Parathyroid adenoma (tissue), 2 donors: ENCODE data around the gene FBLN7.

Experiments used
- H2AFZ ChIP-seq: fragments of 300-600 bp; sonication (generic); one replicate; pipeline ENCODE4 v1.7.0; 2017; ENCODE audit warnings: antibody characterized with exemption, mild to moderate bottlenecking
- H3K27ac ChIP-seq: fragments of 300-600 bp; sonication (generic); one replicate; pipeline ENCODE4 v1.7.0; 2017
- H3K27me3 ChIP-seq: fragments of 300-600 bp; sonication (generic); one replicate; pipeline ENCODE4 v1.7.0; 2017; ENCODE audit warnings: low read length; ENCODE audit not compliant: control insufficient read depth, insufficient read depth
- H3K36me3 ChIP-seq: fragments of 300-600 bp; sonication (generic); one replicate; pipeline ENCODE4 v1.7.0; 2017; ENCODE audit warnings: low read length; ENCODE audit not compliant: control insufficient read depth, insufficient read depth
- H3K4me1 ChIP-seq: fragments of 300-600 bp; sonication (generic); one replicate; pipeline ENCODE4 v1.7.0; 2017; ENCODE audit warnings: control low read depth
- H3K4me2 ChIP-seq: fragments of 300-600 bp; sonication (generic); one replicate; pipeline ENCODE4 v1.7.0; 2017; ENCODE audit warnings: low read length
- H3K4me3 ChIP-seq: fragments of 300-600 bp; sonication (generic); one replicate; pipeline ENCODE4 v1.7.0; 2017; ENCODE audit warnings: low read depth, low read length
- H3K79me2 ChIP-seq: fragments of 300-600 bp; sonication (generic); one replicate; pipeline ENCODE4 v1.7.0; 2017; ENCODE audit warnings: control low read depth
- H3K9ac ChIP-seq: fragments of 300-600 bp; sonication (generic); one replicate; pipeline ENCODE4 v1.7.0; 2017; ENCODE audit warnings: mild to moderate bottlenecking
- H3K9me3 ChIP-seq: fragments of 300-600 bp; sonication (generic); one replicate; pipeline ENCODE4 v1.7.0; 2017; ENCODE audit warnings: low read length; ENCODE audit not compliant: control insufficient read depth
- TF ChIP-seq, protein P1 (sequence below): fragments of 300-600 bp; sonication (generic); IDR thresholded peaks from one replicate; pipeline ENCODE4 v1.7.0; 2017; ENCODE audit warnings: antibody characterized with exemption, mild to moderate bottlenecking
- donor health status: primary hyperparathyroidism.

FBLN7 gene

DNA sequence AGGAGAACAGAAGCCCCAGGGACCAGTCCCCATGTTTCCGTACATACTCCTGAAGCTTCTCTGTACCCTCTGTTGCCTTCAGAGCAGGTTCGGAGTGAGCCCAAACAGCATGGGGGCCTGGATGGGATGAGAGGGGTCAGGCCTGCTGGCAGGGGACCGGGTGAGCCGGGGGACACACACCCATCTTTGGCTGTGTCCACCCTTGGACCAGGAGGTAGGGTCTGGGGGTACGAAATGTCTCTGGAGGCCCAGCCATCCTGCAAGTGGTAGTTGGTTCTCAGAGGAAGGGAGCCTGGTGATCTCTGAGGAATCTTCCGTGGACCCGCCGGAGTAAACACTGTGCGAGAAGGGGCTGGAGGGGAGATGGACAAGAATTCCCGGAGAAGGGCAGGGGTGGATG is 15.3 kb downstream of the FBLN7 start:
- no peak overlapping the region for H2AFZ ChIP-seq
- H3K27ac ChIP-seq = no peak overlapping the region
- no peak overlapping the region for H3K4me3 ChIP-seq
- H3K36me3 ChIP-seq = no peaks in the 10 kb centered on the region
- no peak overlapping the region for H3K4me2 ChIP-seq
- TF ChIP-seq, protein P1, sequence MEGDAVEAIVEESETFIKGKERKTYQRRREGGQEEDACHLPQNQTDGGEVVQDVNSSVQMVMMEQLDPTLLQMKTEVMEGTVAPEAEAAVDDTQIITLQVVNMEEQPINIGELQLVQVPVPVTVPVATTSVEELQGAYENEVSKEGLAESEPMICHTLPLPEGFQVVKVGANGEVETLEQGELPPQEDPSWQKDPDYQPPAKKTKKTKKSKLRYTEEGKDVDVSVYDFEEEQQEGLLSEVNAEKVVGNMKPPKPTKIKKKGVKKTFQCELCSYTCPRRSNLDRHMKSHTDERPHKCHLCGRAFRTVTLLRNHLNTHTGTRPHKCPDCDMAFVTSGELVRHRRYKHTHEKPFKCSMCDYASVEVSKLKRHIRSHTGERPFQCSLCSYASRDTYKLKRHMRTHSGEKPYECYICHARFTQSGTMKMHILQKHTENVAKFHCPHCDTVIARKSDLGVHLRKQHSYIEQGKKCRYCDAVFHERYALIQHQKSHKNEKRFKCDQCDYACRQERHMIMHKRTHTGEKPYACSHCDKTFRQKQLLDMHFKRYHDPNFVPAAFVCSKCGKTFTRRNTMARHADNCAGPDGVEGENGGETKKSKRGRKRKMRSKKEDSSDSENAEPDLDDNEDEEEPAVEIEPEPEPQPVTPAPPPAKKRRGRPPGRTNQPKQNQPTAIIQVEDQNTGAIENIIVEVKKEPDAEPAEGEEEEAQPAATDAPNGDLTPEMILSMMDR = no peak
- no peaks in the 10 kb centered on the region for H3K4me1 ChIP-seq
- no peaks in the 10 kb centered on the region for H3K9me3 ChIP-seq
- H3K9ac ChIP-seq = no peak overlapping the region
- no peaks in the 10 kb centered on the region for H3K79me2 ChIP-seq
- no peaks in the 10 kb centered on the region for H3K27me3 ChIP-seq

DNA sequence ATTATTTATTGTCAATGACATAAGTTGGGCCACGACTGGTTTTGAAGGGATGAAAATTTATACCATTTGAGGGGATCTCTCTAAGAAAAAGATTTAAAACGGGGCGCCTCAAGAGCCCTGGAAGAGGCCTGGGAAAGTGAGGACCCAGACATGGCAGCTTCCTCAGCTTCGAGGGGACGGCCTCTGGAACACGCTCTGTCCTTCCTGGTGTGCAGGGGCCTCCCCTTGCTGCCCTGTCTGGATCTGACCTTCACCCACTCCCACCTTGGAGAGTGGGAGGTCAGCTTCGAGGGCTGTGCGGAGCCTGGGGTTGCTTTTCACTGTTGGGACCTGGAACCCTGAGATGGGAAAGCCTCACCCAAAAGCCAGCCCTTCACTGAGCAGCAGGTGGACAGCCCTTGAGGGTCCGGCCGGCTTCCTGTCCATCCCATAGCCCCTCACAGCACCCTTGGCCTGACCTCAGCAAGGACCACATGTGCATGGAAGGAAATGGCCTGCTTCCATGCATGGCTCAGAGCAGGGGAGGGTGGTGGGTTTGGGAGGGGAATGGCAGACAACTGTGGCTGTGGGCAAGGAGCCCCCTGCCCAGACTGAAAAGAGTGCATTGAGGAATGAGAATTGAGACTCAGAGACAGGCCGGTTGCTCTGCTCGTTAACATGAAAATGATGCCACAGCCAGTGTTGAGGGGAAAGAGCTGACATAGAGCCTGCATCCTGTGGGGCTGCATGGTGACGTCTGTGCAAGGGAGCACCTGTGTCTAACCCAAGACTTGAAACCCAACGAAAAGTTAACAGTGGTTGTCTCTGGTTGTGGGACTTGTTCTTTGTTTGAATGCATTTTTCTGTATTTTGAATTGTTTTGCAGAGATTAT is 16.3 kb downstream of the FBLN7 start:
- H3K4me3 ChIP-seq = no peak overlapping the region
- H2AFZ ChIP-seq = no peak overlapping the region
- H3K4me1 ChIP-seq = no peaks in the 10 kb centered on the region
- H3K9me3 ChIP-seq = no peaks in the 10 kb centered on the region
- no peaks in the 10 kb centered on the region for H3K36me3 ChIP-seq
- H3K27ac ChIP-seq = no peak overlapping the region
- H3K79me2 ChIP-seq = no peaks in the 10 kb centered on the region
- no peaks in the 10 kb centered on the region for H3K27me3 ChIP-seq
- H3K9ac ChIP-seq = no peak overlapping the region
- no peak overlapping the region for H3K4me2 ChIP-seq
- TF ChIP-seq, protein P1 = no peak

DNA sequence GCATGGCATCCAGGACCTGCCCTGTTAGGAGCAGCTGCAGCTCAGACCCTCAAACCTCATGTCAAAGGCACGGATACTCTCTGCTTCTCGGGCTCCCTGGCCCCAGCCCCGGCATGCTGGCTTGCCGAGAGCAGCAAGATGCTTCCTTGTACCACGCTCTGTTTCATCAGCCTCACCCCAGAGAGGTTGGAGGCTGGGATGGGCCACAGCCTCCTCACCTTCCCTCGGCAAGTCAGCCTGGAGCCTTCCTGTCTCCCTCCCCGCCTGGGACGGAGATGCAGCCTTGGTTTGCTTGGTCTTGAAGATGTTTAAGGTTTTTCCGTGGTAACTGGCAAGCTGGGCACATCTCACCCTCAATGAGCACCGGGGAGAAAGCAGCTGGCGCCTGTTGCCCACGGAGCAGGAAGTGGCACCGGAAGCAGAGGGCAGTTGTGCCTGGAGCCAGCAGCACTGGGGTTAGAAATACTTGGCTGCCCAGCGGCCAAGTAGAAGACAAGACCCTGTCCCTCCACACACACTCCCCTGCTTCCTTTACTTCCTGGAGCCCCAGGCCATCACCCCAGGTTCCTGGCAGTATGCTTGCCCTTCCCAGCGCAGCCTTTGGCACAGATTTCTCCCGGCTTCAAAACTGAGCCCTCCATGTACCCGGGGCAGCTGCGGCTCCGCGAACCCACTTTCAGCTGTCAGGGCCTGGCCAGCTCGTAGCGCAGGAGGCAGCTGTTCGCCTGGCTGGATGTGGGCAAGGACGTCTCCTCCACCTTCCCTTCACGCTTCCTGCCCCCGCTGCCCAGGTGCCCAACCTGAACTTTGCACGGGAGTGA is 17.4 kb downstream of the FBLN7 start:
- no peak overlapping the region for H3K4me2 ChIP-seq
- no peaks in the 10 kb centered on the region for H3K36me3 ChIP-seq
- no peaks in the 10 kb centered on the region for H3K4me1 ChIP-seq
- no peaks in the 10 kb centered on the region for H3K9me3 ChIP-seq
- H3K4me3 ChIP-seq = no peak overlapping the region
- H3K27ac ChIP-seq = no peak overlapping the region
- H3K79me2 ChIP-seq = no peaks in the 10 kb centered on the region
- no peaks in the 10 kb centered on the region for H3K27me3 ChIP-seq
- no peak overlapping the region for H2AFZ ChIP-seq
- no peak overlapping the region for H3K9ac ChIP-seq
- TF ChIP-seq, protein P1 = no peak

DNA sequence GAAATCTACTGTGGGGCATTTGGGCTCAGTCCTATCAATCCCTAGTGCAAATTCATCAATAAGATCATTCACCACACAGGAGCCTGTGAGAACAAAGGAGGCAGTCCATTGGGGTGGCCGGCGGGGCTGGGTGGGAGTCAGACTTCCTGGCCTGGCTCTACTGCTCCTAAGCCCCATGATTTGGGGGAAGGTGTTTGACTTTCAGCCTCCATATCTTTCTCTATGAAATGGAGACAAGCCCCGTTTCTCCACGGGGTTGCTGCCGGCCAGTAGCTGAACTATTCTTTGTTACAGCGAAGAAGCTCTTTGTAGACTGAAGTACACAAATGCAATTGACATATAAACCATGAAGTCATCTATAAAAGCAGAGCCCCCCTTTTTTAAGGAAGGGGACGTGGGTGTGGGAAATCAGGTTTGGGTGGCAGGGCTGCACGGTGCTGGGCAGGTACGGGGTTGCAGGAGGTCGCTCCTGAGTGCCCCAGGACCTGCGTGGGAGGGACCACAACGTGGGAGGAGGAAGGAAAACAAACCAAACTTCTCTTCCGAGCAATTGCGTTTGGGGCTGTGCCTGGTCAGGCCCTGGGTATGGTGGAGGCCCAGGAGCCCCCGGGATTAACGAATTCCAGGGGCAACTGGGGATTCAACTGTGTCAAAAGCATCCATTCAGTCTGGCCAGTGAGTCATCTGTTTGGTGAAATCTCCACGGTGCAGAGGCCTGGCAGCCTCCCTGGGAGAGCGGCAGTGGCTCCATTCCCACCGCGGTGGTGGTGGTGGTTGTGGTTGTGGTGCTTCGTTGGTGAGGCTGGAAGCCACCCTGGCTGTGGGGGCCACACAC is 18.2 kb downstream of the FBLN7 start:
- Histone ChIP-seq H3K36me3 (no peaks in the 10 kb centered on the region), H2AFZ (no peak overlapping the region), H3K4me3 (no peak overlapping the region), H3K27ac (no peak overlapping the region), H3K4me2 (no peak overlapping the region), H3K9ac (no peak overlapping the region), H3K79me2 (no peaks in the 10 kb centered on the region), H3K9me3 (no peaks in the 10 kb centered on the region), H3K4me1 (no peaks in the 10 kb centered on the region), H3K27me3 (no peaks in the 10 kb centered on the region)
- TF ChIP-seq, protein P1 = no peak
